H1 (cell line): ENCODE data around the gene ERLEC1. TPM values are rescaled to one million over a fixed set of nuclear protein-coding genes. Genes with fewer than 3 reads are reported as not detected.

Experiments
- HDAC6 ChIP-seq: IDR thresholded peaks from one replicate; pipeline ENCODE4 v1.7.1; 2012; ENCODE audit warnings: low read depth, mild to moderate bottlenecking, inconsistent platforms, low read length, moderate library complexity
- RXRA ChIP-seq: IDR thresholded peaks from 2 replicates; pipeline ENCODE4 v1.6.1; 2011; ENCODE audit warnings: low read depth, mild to moderate bottlenecking, low read length, moderate library complexity; ENCODE audit not compliant: insufficient read depth
- YY1 ChIP-seq: IDR thresholded peaks from 2 replicates; pipeline ENCODE4 v1.6.1; 2011; ENCODE audit warnings: low read depth, mild to moderate bottlenecking, low read length
- polyA plus RNA-seq, 7 experiments: library from polyadenylated mRNA; depleted of rRNA in 3 of 7; stranded (reverse) in 5 of 7; unstranded in 2 of 7; fragments of >200 nt in 5 of 7; fragments of 200-250 nt in 2 of 7; gene quantifications; 1 replicate in 5 of 7; 2 replicates in 1 of 7; 4 replicates in 1 of 7; pipeline versions ENCODE4 v1.2.1 to v1.2.3, GENCODE V29; 2011 to 2013; ENCODE audit warnings: missing spikeins in 2 of 7, mixed read lengths in 2 of 7
- total RNA-seq: library from RNA; stranded (reverse); fragmentation: NEBNext Ultra II Directional; extraction: Animal tissue kit (Norgen Biotek cat#: 25700); gene quantifications from 2 replicates; pipeline ENCODE4 v1.2.1, GENCODE V29; 2021

Gene ERLEC1
- total and polyA plus RNA-seq, 2 of the 8 experiments (the other 6 are each of a cell fraction or from before 2014, with no cell fraction given), result 12.9 to 26.7 TPM

GRCh38 chr2:53826587-53827397 lies 39.9 kb downstream of the ERLEC1 start (continued):
- TF ChIP-seq RXRA, result no peak
- no peak for TF ChIP-seq HDAC6
- no peak for TF ChIP-seq YY1
